Neural cell (in vitro differentiated cells): ENCODE data around the gene CDH9. TPM values are rescaled to one million over a fixed set of nuclear protein-coding genes. Genes with fewer than 3 reads are reported as not detected.

Source experiments
- H2AFZ ChIP-seq: fragments of 200-600, 300-800 bp; sonication (generic), shearing (Covaris generic); 2 replicates; pipeline ENCODE4 v1.6.0; 2014; ENCODE audit warnings: low read depth, mild to moderate bottlenecking, antibody characterized with exemption, low read length, moderate library complexity
- H3F3A ChIP-seq: fragments of 200-600 bp; shearing (Covaris generic); 2 replicates; pipeline ENCODE4 v1.6.1; 2016; ENCODE audit warnings: mild to moderate bottlenecking, moderate library complexity, mixed read lengths, antibody characterized with exemption, low read length; ENCODE audit not compliant: insufficient read depth, poor library complexity, severe bottlenecking
- H3K27ac ChIP-seq: fragments of 200-600, 300-800 bp; sonication (generic), shearing (Covaris generic); 2 replicates; pipeline ENCODE4 v1.5.1; 2014; ENCODE audit warnings: mild to moderate bottlenecking, low read length, moderate library complexity
- H3K27me3 ChIP-seq: fragments of 300-800, 200-600 bp; sonication (generic), shearing (Covaris generic); 2 replicates; pipeline ENCODE4 v1.6.0; 2014; ENCODE audit warnings: mild to moderate bottlenecking, low read depth, low read length, moderate library complexity; ENCODE audit not compliant: insufficient read depth
- H3K36me3 ChIP-seq: fragments of 300-800, 200-600 bp; sonication (generic), shearing (Covaris generic); 2 replicates; pipeline ENCODE4 v1.5.1; 2014; ENCODE audit warnings: mild to moderate bottlenecking, antibody characterized with exemption, low read length, moderate library complexity; ENCODE audit not compliant: insufficient read depth
- H3K4me2 ChIP-seq: fragments of 300-800, 200-600 bp; sonication (generic), shearing (Covaris generic); 2 replicates; pipeline ENCODE4 v1.6.0; 2014; ENCODE audit warnings: mild to moderate bottlenecking, low read length
- H3K4me3 ChIP-seq: fragments of 300-800, 200-600 bp; sonication (generic), shearing (Covaris generic); 2 replicates; pipeline ENCODE4 v1.5.1; 2014; ENCODE audit warnings: mild to moderate bottlenecking, low read length, moderate library complexity
- H3K79me2 ChIP-seq: fragments of 200-600 bp; shearing (Covaris generic); replicated peaks from 2 replicates; pipeline ENCODE4 v1.6.0; 2014; ENCODE audit warnings: mild to moderate bottlenecking, low read length, moderate library complexity; ENCODE audit not compliant: insufficient read depth
- H3K9ac ChIP-seq: fragments of 300-800, 200-600 bp; sonication (generic), shearing (Covaris generic); 2 replicates; pipeline ENCODE4 v1.6.1; 2016; ENCODE audit warnings: mild to moderate bottlenecking, low read length, mixed read lengths
- H3K9me2 ChIP-seq: fragments of 200-600 bp; shearing (Covaris generic); 2 replicates; pipeline ENCODE4 v1.6.1; 2016; ENCODE audit warnings: mild to moderate bottlenecking, low read length, mixed read lengths; ENCODE audit not compliant: insufficient read depth
- H3K9me3 ChIP-seq: fragments of 200-600, 300-800 bp; sonication (generic), shearing (Covaris generic); 2 replicates; pipeline ENCODE4 v1.6.1; 2016; ENCODE audit warnings: mild to moderate bottlenecking, mixed run types, low read length, moderate library complexity, mixed read lengths
- H4K20me1 ChIP-seq: fragments of 200-600 bp; shearing (Covaris generic); 2 replicates; pipeline ENCODE4 v1.6.1; 2016; ENCODE audit warnings: mild to moderate bottlenecking, mixed run types; ENCODE audit not compliant: insufficient read depth
- CTCF ChIP-seq: fragments of 450-650 bp; IDR thresholded peaks from 2 replicates; pipeline ENCODE4 v1.5.1; 2014; ENCODE audit warnings: antibody characterized with exemption, mild to moderate bottlenecking, moderate library complexity; ENCODE audit not compliant: poor library complexity, severe bottlenecking
- EP300 ChIP-seq: fragments of 450-650 bp; conservative IDR thresholded peaks from 2 replicates; pipeline ENCODE4 v1.6.1; 2014; ENCODE audit warnings: antibody characterized with exemption, mild to moderate bottlenecking, moderate library complexity; ENCODE audit not compliant: poor library complexity, severe bottlenecking
- EZH2 ChIP-seq: fragments of 200-600, 300-800 bp; shearing (Covaris generic), sonication (generic); IDR thresholded peaks from 2 replicates; pipeline ENCODE4 v1.6.1; 2014; ENCODE audit warnings: antibody characterized with exemption, low read length, borderline replicate concordance, mild to moderate bottlenecking; ENCODE audit not compliant: insufficient read depth, poor library complexity, severe bottlenecking
- MXI1 ChIP-seq: fragments of 450-650 bp; conservative IDR thresholded peaks from 2 replicates; pipeline ENCODE4 v1.6.1; 2014; ENCODE audit warnings: antibody characterized with exemption, mild to moderate bottlenecking; ENCODE audit not compliant: poor library complexity, severe bottlenecking
- POLR2AphosphoS5 ChIP-seq: IDR thresholded peaks from 2 replicates; pipeline ENCODE4 v1.6.1; 2012
- RAD21 ChIP-seq: fragments of 450-650 bp; conservative IDR thresholded peaks from 2 replicates; pipeline ENCODE4 v1.6.1; 2014; ENCODE audit warnings: antibody characterized with exemption, mild to moderate bottlenecking, moderate library complexity
- REST ChIP-seq: IDR thresholded peaks from 2 replicates; pipeline ENCODE4 v1.6.1; 2012; ENCODE audit warnings: borderline replicate concordance
- SMC3 ChIP-seq: fragments of 450-650 bp; conservative IDR thresholded peaks from 2 replicates; pipeline ENCODE4 v1.6.1; 2014; ENCODE audit warnings: antibody characterized with exemption, mild to moderate bottlenecking, moderate library complexity; ENCODE audit not compliant: poor library complexity
- TAF1 ChIP-seq: IDR thresholded peaks from 2 replicates; pipeline ENCODE4 v1.6.1; 2012; ENCODE audit warnings: low read depth
- polyA plus RNA-seq: library from polyadenylated mRNA; depleted of rRNA; stranded (reverse); fragments of >200 nt; gene quantifications from 2 replicates; pipeline ENCODE4 v1.2.3, GENCODE V29; 2014

Gene CDH9
- polyA plus RNA-seq, 1 donor from 2014 or later: 1.7 TPM

- no peaks in the 10 kb centered on the region for H3F3A ChIP-seq
- no peak for TF ChIP-seq CTCF
- no peak for TF ChIP-seq MXI1
- no peak overlapping the region for H2AFZ ChIP-seq
- no peak overlapping the region for H3K9ac ChIP-seq
- no peaks in the 10 kb centered on the region for H3K9me3 ChIP-seq
- no peaks in the 10 kb centered on the region for H3K27me3 ChIP-seq
- no peaks in the 10 kb centered on the region for H3K36me3 ChIP-seq
- no peaks in the 10 kb centered on the region for H3K79me2 ChIP-seq
- H3K4me2 ChIP-seq: no peak overlapping the region
- H3K9me2 ChIP-seq: no peaks in the 10 kb centered on the region
- no peaks in the 10 kb centered on the region for H4K20me1 ChIP-seq
- H3K4me3 ChIP-seq: no peak overlapping the region
- H3K27ac ChIP-seq: no peak overlapping the region
These were observed 31.3 kb downstream of the CDH9 start for GRCh38 chr5:27007121-27007520.

- Histone ChIP-seq H3K4me2 (no peak overlapping the region), H3K9ac (no peak overlapping the region), H3K36me3 (no peaks in the 10 kb centered on the region), H3K9me3 (no peaks in the 10 kb centered on the region), H3K79me2 (no peaks in the 10 kb centered on the region), H2AFZ (no peak overlapping the region), H3F3A (no peaks in the 10 kb centered on the region), H4K20me1 (no peaks in the 10 kb centered on the region), H3K27ac (no peak overlapping the region), H3K9me2 (no peaks in the 10 kb centered on the region), H3K4me3 (no peak overlapping the region), H3K27me3 (no peaks in the 10 kb centered on the region)
- TF ChIP-seq REST (no peak), SMC3 (no peak), EZH2 (no peak), EP300 (no peak), POLR2AphosphoS5 (no peak), CTCF (no peak), MXI1 (no peak), TAF1 (no peak), RAD21 (no peak)
These were observed 51.4 kb downstream of the CDH9 start for GRCh38 chr5:26986985-26987384.
